HepG2 (cell line): ENCODE results near the gene HSP90AB1. TPM values are rescaled to one million over a fixed set of nuclear protein-coding genes. Genes with fewer than 3 reads are reported as not detected.

Experiments used
- ATM ChIP-seq: fragments of 450-650 bp; IDR thresholded peaks from 2 replicates; pipeline ENCODE4 v1.7.1; 2017; ENCODE audit warnings: mild to moderate bottlenecking, borderline replicate concordance
- BCL3 ChIP-seq: sonication (generic); formaldehyde crosslinking; IDR thresholded peaks from 2 replicates; pipeline ENCODE4 v1.5.1; 2020; ENCODE audit warnings: mild to moderate bottlenecking, missing genetic modification reagents, moderate library complexity
- HDAC1 ChIP-seq: sonication (generic); formaldehyde crosslinking; IDR thresholded peaks from 2 replicates; pipeline ENCODE4 v1.5.1; 2020; ENCODE audit warnings: mild to moderate bottlenecking, missing genetic modification reagents
- MAX ChIP-seq: IDR thresholded peaks from 2 replicates; pipeline ENCODE4 v1.6.1; 2012; ENCODE audit warnings: inconsistent platforms
- NCOR1 ChIP-seq: fragments of 200-600 bp; sonication (generic); IDR thresholded peaks from 2 replicates; pipeline ENCODE4 v1.7.0; 2017; ENCODE audit warnings: antibody characterized with exemption, low read length, borderline replicate concordance
- NFE2L2 ChIP-seq: fragments of 150-350 bp; IDR thresholded peaks from 2 replicates; pipeline ENCODE4 v1.6.1; 2014; ENCODE audit warnings: low read length
- NPAS2 ChIP-seq: sonication (generic); formaldehyde crosslinking; IDR thresholded peaks from 2 replicates; pipeline ENCODE4 v1.8.0; 2022; ENCODE audit warnings: mild to moderate bottlenecking, missing genetic modification reagents, borderline replicate concordance
- REXO4 ChIP-seq: sonication (generic); formaldehyde crosslinking; IDR thresholded peaks from 2 replicates; pipeline ENCODE4 v1.8.0; 2022; ENCODE audit warnings: missing genetic modification reagents, mild to moderate bottlenecking, borderline replicate concordance
- SIN3A ChIP-seq: IDR thresholded peaks from 2 replicates; pipeline ENCODE4 v1.6.1; 2011; ENCODE audit warnings: low read depth, mild to moderate bottlenecking, control low read depth, low read length, borderline replicate concordance
- SP5 ChIP-seq: IDR thresholded peaks from 2 replicates; pipeline ENCODE4 v1.6.1; 2016; ENCODE audit warnings: low read depth, borderline replicate concordance
- YEATS2 ChIP-seq: sonication (generic); formaldehyde crosslinking; IDR thresholded peaks from 2 replicates; pipeline ENCODE4 v1.4.0; 2020; ENCODE audit warnings: missing genetic modification reagents, borderline replicate concordance
- ZBTB25 ChIP-seq: IDR thresholded peaks from 2 replicates; pipeline ENCODE4 v1.6.1; 2018; ENCODE audit warnings: missing genetic modification reagents
- ZMAT3 ChIP-seq: sonication (generic); formaldehyde crosslinking; conservative IDR thresholded peaks from 2 replicates; pipeline ENCODE4 v1.7.0; 2021; ENCODE audit warnings: missing genetic modification reagents
- ZNF296 ChIP-seq: sonication (generic); formaldehyde crosslinking; conservative IDR thresholded peaks from 2 replicates; pipeline ENCODE4 v1.5.0; 2020; ENCODE audit warnings: mild to moderate bottlenecking, missing genetic modification reagents
- ZNF331 ChIP-seq: sonication (generic); formaldehyde crosslinking; IDR thresholded peaks from 2 replicates; pipeline ENCODE4 v1.4.0; 2020; ENCODE audit warnings: missing genetic modification reagents
- ZNF407 ChIP-seq: sonication (generic); formaldehyde crosslinking; IDR thresholded peaks from one replicate; pipeline ENCODE4 v1.5.1; 2020; ENCODE audit warnings: mild to moderate bottlenecking, missing genetic modification reagents; ENCODE audit errors: not compliant biosample characterization
- ZNF530 ChIP-seq: sonication (generic); formaldehyde crosslinking; IDR thresholded peaks from 2 replicates; pipeline ENCODE4 v1.5.0; 2020; ENCODE audit warnings: low read depth, mild to moderate bottlenecking, missing genetic modification reagents
- polyA plus RNA-seq, 8 experiments: library from polyadenylated mRNA; depleted of rRNA in 3 of 8; stranded (reverse) in 7 of 8; unstranded in 1 of 8; fragments of >200 nt; fragmentation: Illumina TruSeq in 4 of 8; extraction: Trizol in 4 of 8; gene quantifications; 2 replicates each; pipeline versions ENCODE4 v1.2.1 to v1.2.3, GENCODE V29; 2011 to 2016; ENCODE audit warnings: low read depth in 4 of 8, missing spikeins in 1 of 8, mixed read lengths in 1 of 8; ENCODE audit not compliant: insufficient read depth in 1 of 8
- total RNA-seq, 5 experiments: library from RNA; depleted of rRNA; stranded (reverse); fragments of >200 nt; fragmentation: Illumina TruSeq; extraction: Trizol; gene quantifications; 2 replicates each; pipeline ENCODE4 v1.2.3, GENCODE V29; 2016; ENCODE audit warnings: low read depth in 1 of 5
- TF ChIP-seq, protein P1 (sequence below): sonication (generic); formaldehyde crosslinking; IDR thresholded peaks from 2 replicates; pipeline ENCODE4 v1.4.0; 2020; ENCODE audit warnings: mild to moderate bottlenecking, missing genetic modification reagents

Gene HSP90AB1
- total and polyA plus RNA-seq, 2 of the 13 experiments (the other 11 are each of a cell fraction or from before 2014, with no cell fraction given), result 1,325 to 1,472 TPM

DNA sequence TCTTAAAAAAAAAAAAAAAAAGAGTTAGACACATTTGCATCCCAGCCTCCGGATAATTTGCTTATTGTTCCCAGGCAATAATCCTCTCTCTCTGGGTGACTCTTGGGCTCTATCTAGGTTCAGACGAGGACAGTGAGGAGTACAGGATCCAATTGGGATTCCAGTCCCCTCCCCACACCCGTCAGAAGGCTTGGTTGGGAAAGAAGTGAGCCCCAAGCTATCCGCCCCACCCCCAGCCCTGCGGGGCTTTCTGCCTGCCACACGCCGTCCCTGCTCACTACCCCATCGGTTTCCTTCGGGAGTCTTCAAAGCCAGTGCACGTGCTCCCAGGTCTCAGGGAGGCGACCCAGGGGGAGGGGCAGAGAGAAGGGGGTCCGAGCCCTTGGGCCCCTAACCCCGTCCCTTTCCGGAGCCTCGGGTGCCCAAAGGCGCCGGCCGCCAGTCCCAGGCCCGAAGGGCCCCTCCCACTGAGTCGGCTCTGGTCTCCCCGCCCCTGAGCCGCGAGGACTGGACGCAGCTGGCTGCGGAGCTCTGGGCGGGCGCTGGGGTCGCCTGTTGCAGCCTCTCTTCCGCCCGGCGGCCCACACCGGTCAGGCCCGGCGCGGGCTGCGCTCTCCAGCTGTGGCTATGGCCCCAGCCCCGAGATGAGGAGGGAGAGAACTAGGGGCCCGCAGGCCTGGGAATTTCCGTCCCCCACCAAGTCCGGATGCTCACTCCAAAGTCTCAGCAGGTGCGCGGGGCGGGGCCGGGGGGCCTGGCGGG, 27.7 kb upstream of the HSP90AB1 start (continued):
- TF ChIP-seq ZNF407, result peak; percentile 89
- TF ChIP-seq ATM, result no peak
- no peak for TF ChIP-seq NCOR1
- peak; percentile 38; the same call in 1 of the 2 replicates for TF ChIP-seq ZBTB25
- peak; percentile 75; the same call in 1 of the 2 replicates for TF ChIP-seq YEATS2 (CRISPR knock-in tag)
- TF ChIP-seq NPAS2 (CRISPR knock-in tag), result no peak
- peak; percentile 81 for TF ChIP-seq MAX
- peak; percentile 85 for TF ChIP-seq ZMAT3
- no peak for TF ChIP-seq ZNF296
- TF ChIP-seq BCL3, result peak; percentile 82
- no peak for TF ChIP-seq ZNF530
- TF ChIP-seq SP5 (CRISPR knock-in tag), result peak; percentile 76
- TF ChIP-seq, protein P1, sequence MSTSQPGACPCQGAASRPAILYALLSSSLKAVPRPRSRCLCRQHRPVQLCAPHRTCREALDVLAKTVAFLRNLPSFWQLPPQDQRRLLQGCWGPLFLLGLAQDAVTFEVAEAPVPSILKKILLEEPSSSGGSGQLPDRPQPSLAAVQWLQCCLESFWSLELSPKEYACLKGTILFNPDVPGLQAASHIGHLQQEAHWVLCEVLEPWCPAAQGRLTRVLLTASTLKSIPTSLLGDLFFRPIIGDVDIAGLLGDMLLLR (CRISPR knock-in tag), result no peak
- peak; percentile 85 for TF ChIP-seq HDAC1 (CRISPR knock-in tag)
- TF ChIP-seq NFE2L2, result no peak
- TF ChIP-seq SIN3A, result peak; percentile 70; the same call in 1 of the 2 replicates
- TF ChIP-seq ZNF331 (CRISPR knock-in tag), result peak; percentile 46; the same call in 1 of the 2 replicates
- no peak for TF ChIP-seq REXO4 (CRISPR knock-in tag)
